ENCODE results near the gene INTS1.

DNA sequence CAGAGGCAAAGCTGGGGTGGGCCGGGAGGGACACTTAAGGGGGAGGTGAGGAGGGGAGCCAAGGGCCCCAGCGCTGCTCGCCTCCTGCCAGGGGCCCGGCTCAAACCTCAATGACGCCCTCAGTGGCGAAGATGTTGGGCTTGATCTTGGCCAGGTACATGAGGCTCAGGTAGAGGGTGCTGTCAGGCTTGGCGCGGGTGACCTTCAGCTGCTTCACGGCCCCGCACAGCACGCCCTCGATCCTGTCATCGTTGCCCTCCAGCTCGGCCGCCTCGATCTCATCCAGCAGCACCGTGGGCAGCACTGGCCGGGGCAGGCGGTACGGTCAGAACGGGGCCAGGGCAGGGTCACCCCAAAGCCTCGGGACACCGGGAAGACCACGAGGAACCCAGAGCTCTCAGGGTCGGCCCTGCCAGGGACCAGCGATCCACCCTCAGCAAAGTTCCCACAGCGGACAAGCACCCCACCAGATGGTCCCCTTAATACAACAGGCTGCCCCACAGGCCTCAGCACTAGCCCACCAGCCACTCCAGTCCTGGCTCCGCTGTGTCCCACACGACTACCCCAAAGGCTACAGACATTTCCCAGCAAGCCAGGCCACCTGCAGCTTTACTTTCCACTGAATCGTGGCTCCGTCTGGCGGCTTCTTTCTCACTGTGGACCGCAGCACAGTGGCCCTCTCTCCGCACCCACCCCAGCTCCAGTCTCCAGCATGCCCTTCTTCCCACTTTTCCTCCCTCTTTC is 4.0 kb downstream of the INTS1 start:
- TF ChIP-seq CTCF (IDR thresholded peaks at IDR 0.05) (no peak), EZH2 (IDR thresholded peaks at IDR 0.05; ENCODE audit: borderline replicate concordance, insufficient read depth, low read depth, low read length, poor library complexity, severe bottlenecking) (no peak)

Data from B cell (primary cell).